Lower lobe of right lung (tissue), 2 donors: ENCODE measurements around the gene ADAP1. TPM values are rescaled to one million over a fixed set of nuclear protein-coding genes. Genes with fewer than 3 reads are reported as not detected.

Experiments
- ATAC-seq, 2 donors: fragments of 200-7000 bp; cut with Tn5 transposase; one replicate each; pipeline ENCODE4 v1.9.1; 2020 to 2022; ENCODE audit warnings: mild to moderate bottlenecking in 2 of 2, moderate library complexity in 2 of 2
- DNase-seq: peaks from one replicate; pipeline ENCODE4 v3.0.0-alpha.2; 2020
- H3K27ac ChIP-seq: fragments of 200-600 bp; one replicate; pipeline ENCODE4 v1.8.0; 2022
- H3K27me3 ChIP-seq: fragments of 200-600 bp; one replicate; pipeline ENCODE4 v1.8.0; 2022; ENCODE audit warnings: low read depth
- H3K36me3 ChIP-seq: fragments of 200-600 bp; one replicate; pipeline ENCODE4 v1.8.0; 2022; ENCODE audit warnings: mild to moderate bottlenecking
- H3K4me1 ChIP-seq: fragments of 200-600 bp; one replicate; pipeline ENCODE4 v1.8.0; 2022
- H3K4me3 ChIP-seq: fragments of 200-600 bp; one replicate; pipeline ENCODE4 v1.8.0; 2022; ENCODE audit warnings: mild to moderate bottlenecking
- H3K9me3 ChIP-seq: fragments of 200-600 bp; one replicate; pipeline ENCODE4 v1.8.0; 2022
- CTCF ChIP-seq: fragments of 200-600 bp; IDR thresholded peaks from one replicate; pipeline ENCODE4 v1.8.0; 2022; ENCODE audit warnings: antibody characterized with exemption, mild to moderate bottlenecking
- intact Hi-C: fragments of 100-400 bp; cut with DNase I; formaldehyde crosslinking; loops from one replicate; pipeline ENCODE4 v1.11.0; 2022
- total RNA-seq: library from RNA; stranded (reverse); fragmentation: NEBNext Ultra II Directional; extraction: Animal tissue kit (Norgen Biotek cat#: 25700); gene quantifications from one replicate; pipeline ENCODE4 v1.2.1, GENCODE V29; 2021
- donor health status: DM: no; HTN: yes; CAD: no; lungs with severe emphysema.

The ADAP1 gene
- total RNA-seq, 1 donor from 2014 or later, result 33.9 TPM

- intact Hi-C loops, result no loop called here
- Histone ChIP-seq H3K36me3 (peaks cover 100% of the 10 kb centered on the region), H3K4me3 (no peak overlapping the region), H3K27me3 (no peaks in the 10 kb centered on the region), H3K27ac (no peak overlapping the region), H3K4me1 (no peaks in the 10 kb centered on the region), H3K9me3 (no peaks in the 10 kb centered on the region)
- ATAC-seq, result no peak
- no peak for DNase-seq
- TF ChIP-seq CTCF, result no peak
Observed at GRCh38 chr7:856444-857095, 97.9 kb downstream of the ADAP1 start.

GRCh38 chr7:855686-856369, 98.7 kb downstream of the ADAP1 start:
- Histone ChIP-seq H3K36me3 (peaks cover 100% of the 10 kb centered on the region), H3K27me3 (no peaks in the 10 kb centered on the region), H3K4me3 (no peak overlapping the region), H3K27ac (no peak overlapping the region), H3K9me3 (no peaks in the 10 kb centered on the region), H3K4me1 (no peaks in the 10 kb centered on the region)
- ATAC-seq, result peak in 1 of 2 donors; percentile 26
- TF ChIP-seq CTCF, result no peak
- no peak for DNase-seq
- intact Hi-C loops, result no loop called here

GRCh38 chr7:854118-854775, 100.2 kb downstream of the ADAP1 start:
- H3K4me1 ChIP-seq, result no peaks in the 10 kb centered on the region
- no peak overlapping the region for H3K4me3 ChIP-seq
- peaks cover 100% of the 10 kb centered on the region for H3K36me3 ChIP-seq
- no peak for TF ChIP-seq CTCF
- no peaks in the 10 kb centered on the region for H3K27me3 ChIP-seq
- ATAC-seq, result no peak
- H3K27ac ChIP-seq, result no peak overlapping the region
- no peak for DNase-seq
- intact Hi-C loops, result no loop called here
- H3K9me3 ChIP-seq, result no peaks in the 10 kb centered on the region

- no peak overlapping the region for H3K27ac ChIP-seq
- peaks cover 100% of the 10 kb centered on the region for H3K36me3 ChIP-seq
- H3K9me3 ChIP-seq, result no peaks in the 10 kb centered on the region
- no peaks in the 10 kb centered on the region for H3K27me3 ChIP-seq
- intact Hi-C loops, result no loop called here
- H3K4me1 ChIP-seq, result no peaks in the 10 kb centered on the region
- no peak overlapping the region for H3K4me3 ChIP-seq
- no peak for TF ChIP-seq CTCF
- ATAC-seq (no peak), DNase-seq (no peak)
Observed at GRCh38 chr7:853366-854117, 100.9 kb downstream of the ADAP1 start.

GRCh38 chr7:851204-851603, 103.3 kb downstream of the ADAP1 start:
- Histone ChIP-seq H3K36me3 (peaks cover 79% of the 10 kb centered on the region), H3K4me3 (no peak overlapping the region), H3K9me3 (no peaks in the 10 kb centered on the region), H3K4me1 (no peaks in the 10 kb centered on the region), H3K27me3 (no peaks in the 10 kb centered on the region), H3K27ac (no peak overlapping the region)
- intact Hi-C loops, result no loop called here
- no peak for TF ChIP-seq CTCF
- ATAC-seq (no peak), DNase-seq (no peak)
